GM12864 (cell line): ENCODE data around the gene RAI1.

Experiments
- DNase-seq: peaks from one replicate; pipeline ENCODE4 v3.0.0-alpha.2; 2011; ENCODE audit warnings: low read depth
- H3K4me3 ChIP-seq: 2 replicates; pipeline ENCODE4 v1.5.1; 2011; ENCODE audit warnings: mild to moderate bottlenecking, low read depth, low read length, control low read depth
- CTCF ChIP-seq: IDR thresholded peaks from 2 replicates; pipeline ENCODE4 v1.5.1; 2011; ENCODE audit warnings: low read depth, mild to moderate bottlenecking, moderate library complexity, low read length, control low read depth, inconsistent platforms; ENCODE audit errors: missing control alignments

The RAI1 gene

GRCh38 chr17:17813725-17814095, 132.5 kb downstream of the RAI1 start:
- TF ChIP-seq CTCF: no peak
- no peak for DNase-seq
- no peak overlapping the region for H3K4me3 ChIP-seq

GRCh38 chr17:17814162-17815061, 133.2 kb downstream of the RAI1 start:
- TF ChIP-seq CTCF: no peak
- DNase-seq: no peak
- no peak overlapping the region for H3K4me3 ChIP-seq

GRCh38 chr17:17815062-17815406, 133.8 kb downstream of the RAI1 start:
- TF ChIP-seq CTCF: no peak
- DNase-seq: no peak
- no peak overlapping the region for H3K4me3 ChIP-seq

- H3K4me3 ChIP-seq: no peak overlapping the region
- no peak for DNase-seq
- no peak for TF ChIP-seq CTCF
Measured at GRCh38 chr17:17815436-17816200, 134.4 kb downstream of the RAI1 start.

- DNase-seq: no peak
- TF ChIP-seq CTCF: no peak
- H3K4me3 ChIP-seq: no peak overlapping the region
Measured at GRCh38 chr17:17816240-17816814, 135.1 kb downstream of the RAI1 start.

- no peak overlapping the region for H3K4me3 ChIP-seq
- no peak for TF ChIP-seq CTCF
- no peak for DNase-seq
Measured at GRCh38 chr17:17816831-17817551, 135.7 kb downstream of the RAI1 start.
